ENCODE data around the gene STOM. TPM values are rescaled to one million over a fixed set of nuclear protein-coding genes. Genes with fewer than 3 reads are reported as not detected.
"Not testable (repeated sequence)": the region's sequence is repeated elsewhere in the genome, so short reads cannot be mapped to it uniquely, and the experiment has no call there.

The STOM gene
- total RNA-seq, 1 donor = 114 TPM

GRCh38 chr9:121294866-121295661 is 75.0 kb downstream of the STOM start:
- H3K79me2 ChIP-seq (ENCODE audit: insufficient read depth, low read length) = peaks cover 64% of the 10 kb centered on the region
- DNase-seq (ENCODE audit: insufficient read length, low spot score, missing footprints) = no peak
- H3K4me1 ChIP-seq (ENCODE audit: insufficient read depth, low read length) = peaks cover 16% of the 10 kb centered on the region
- H3K27me3 ChIP-seq (ENCODE audit: insufficient read depth, low read length) = no peaks in the 10 kb centered on the region
- no peak overlapping the region for H3K4me2 ChIP-seq (ENCODE audit: insufficient read depth, low read length)
- no peak for TF ChIP-seq CTCF (IDR thresholded peaks at IDR 0.05; ENCODE audit: extremely low read depth, low read depth, low read length)
- H2AFZ ChIP-seq (ENCODE audit: low read length) = no peak overlapping the region
- no peak overlapping the region for H3K4me3 ChIP-seq (ENCODE audit: insufficient read depth, low read length)
- peaks cover 31% of the 10 kb centered on the region for H4K20me1 ChIP-seq (ENCODE audit: insufficient read depth, low read length)
- no peak overlapping the region for H3K27ac ChIP-seq (ENCODE audit: low read depth, low read length)
- peaks cover 23% of the 10 kb centered on the region for H3K36me3 ChIP-seq (ENCODE audit: insufficient read depth, low read length)
- no peaks in the 10 kb centered on the region for H3K9me3 ChIP-seq (ENCODE audit: low read depth, low read length)

GRCh38 chr9:121294151-121294743 is 75.8 kb downstream of the STOM start:
- peaks cover 69% of the 10 kb centered on the region for H3K79me2 ChIP-seq (ENCODE audit: insufficient read depth, low read length)
- no peak for DNase-seq (ENCODE audit: insufficient read length, low spot score, missing footprints)
- no peaks in the 10 kb centered on the region for H3K27me3 ChIP-seq (ENCODE audit: insufficient read depth, low read length)
- H3K4me3 ChIP-seq (ENCODE audit: insufficient read depth, low read length) = no peak overlapping the region
- no peaks in the 10 kb centered on the region for H3K9me3 ChIP-seq (ENCODE audit: low read depth, low read length)
- peaks cover 27% of the 10 kb centered on the region for H3K36me3 ChIP-seq (ENCODE audit: insufficient read depth, low read length)
- H2AFZ ChIP-seq (ENCODE audit: low read length) = no peak overlapping the region
- H3K4me1 ChIP-seq (ENCODE audit: insufficient read depth, low read length) = peaks cover 19% of the 10 kb centered on the region
- no peak for TF ChIP-seq CTCF (IDR thresholded peaks at IDR 0.05; ENCODE audit: extremely low read depth, low read depth, low read length)
- H3K27ac ChIP-seq (ENCODE audit: low read depth, low read length) = no peak overlapping the region
- no peak overlapping the region for H3K4me2 ChIP-seq (ENCODE audit: insufficient read depth, low read length)
- H4K20me1 ChIP-seq (ENCODE audit: insufficient read depth, low read length) = peaks cover 30% of the 10 kb centered on the region

- Histone ChIP-seq H3K4me3 (ENCODE audit: insufficient read depth, low read length) (no peak overlapping the region), H3K4me1 (ENCODE audit: insufficient read depth, low read length) (peaks cover 19% of the 10 kb centered on the region), H2AFZ (ENCODE audit: low read length) (no peak overlapping the region), H3K27ac (ENCODE audit: low read depth, low read length) (no peak overlapping the region), H3K79me2 (ENCODE audit: insufficient read depth, low read length) (peaks cover 77% of the 10 kb centered on the region), H3K27me3 (ENCODE audit: insufficient read depth, low read length) (no peaks in the 10 kb centered on the region), H3K4me2 (ENCODE audit: insufficient read depth, low read length) (no peak overlapping the region), H4K20me1 (ENCODE audit: insufficient read depth, low read length) (peaks cover 26% of the 10 kb centered on the region), H3K9me3 (ENCODE audit: low read depth, low read length) (no peaks in the 10 kb centered on the region), H3K36me3 (ENCODE audit: insufficient read depth, low read length) (peaks cover 36% of the 10 kb centered on the region)
- no peak for TF ChIP-seq CTCF (IDR thresholded peaks at IDR 0.05; ENCODE audit: extremely low read depth, low read depth, low read length)
- no peak for DNase-seq (ENCODE audit: insufficient read length, low spot score, missing footprints)
Observed at GRCh38 chr9:121292801-121293241, 77.2 kb downstream of the STOM start.

- peaks cover 36% of the 10 kb centered on the region for H3K36me3 ChIP-seq (ENCODE audit: insufficient read depth, low read length)
- H3K4me2 ChIP-seq (ENCODE audit: insufficient read depth, low read length) = no peak overlapping the region
- no peaks in the 10 kb centered on the region for H3K9me3 ChIP-seq (ENCODE audit: low read depth, low read length)
- peaks cover 26% of the 10 kb centered on the region for H4K20me1 ChIP-seq (ENCODE audit: insufficient read depth, low read length)
- TF ChIP-seq CTCF (IDR thresholded peaks at IDR 0.05; ENCODE audit: extremely low read depth, low read depth, low read length) = no peak
- H3K4me3 ChIP-seq (ENCODE audit: insufficient read depth, low read length) = no peak overlapping the region
- no peak for DNase-seq (ENCODE audit: insufficient read length, low spot score, missing footprints)
- H3K79me2 ChIP-seq (ENCODE audit: insufficient read depth, low read length) = peaks cover 77% of the 10 kb centered on the region
- H3K27ac ChIP-seq (ENCODE audit: low read depth, low read length) = no peak overlapping the region
- no peaks in the 10 kb centered on the region for H3K27me3 ChIP-seq (ENCODE audit: insufficient read depth, low read length)
- H3K4me1 ChIP-seq (ENCODE audit: insufficient read depth, low read length) = peaks cover 27% of the 10 kb centered on the region
- H2AFZ ChIP-seq (ENCODE audit: low read length) = no peak overlapping the region
Observed at GRCh38 chr9:121292051-121292450, 78.0 kb downstream of the STOM start.

- H2AFZ ChIP-seq (ENCODE audit: low read length); H3K4me3 ChIP-seq (ENCODE audit: insufficient read depth, low read length); H3K9me3 ChIP-seq (ENCODE audit: low read depth, low read length); DNase-seq (ENCODE audit: insufficient read length, low spot score, missing footprints); H3K4me2 ChIP-seq (ENCODE audit: insufficient read depth, low read length); H3K27ac ChIP-seq (ENCODE audit: low read depth, low read length); H3K27me3 ChIP-seq (ENCODE audit: insufficient read depth, low read length): not testable (repeated sequence)
- peaks cover 36% of the 10 kb centered on the region for H3K36me3 ChIP-seq (ENCODE audit: insufficient read depth, low read length)
- peaks cover 24% of the 10 kb centered on the region for H4K20me1 ChIP-seq (ENCODE audit: insufficient read depth, low read length)
- peaks cover 32% of the 10 kb centered on the region for H3K4me1 ChIP-seq (ENCODE audit: insufficient read depth, low read length)
- peaks cover 73% of the 10 kb centered on the region for H3K79me2 ChIP-seq (ENCODE audit: insufficient read depth, low read length)
Observed at GRCh38 chr9:121291536-121291935, 78.5 kb downstream of the STOM start.
